ENCODE results near the gene SLC5A2. TPM values are rescaled to one million over a fixed set of nuclear protein-coding genes. Genes with fewer than 3 reads are reported as not detected.
A peak's percentile ranks its signal among the peaks of the same experiment; 100 is the strongest.
"Not testable (repeated sequence)": the region's sequence is repeated elsewhere in the genome, so short reads cannot be mapped to it uniquely, and the experiment has no call there.

The SLC5A2 gene
- total RNA-seq, 1 donor from 2014 or later, result not detected

DNA sequence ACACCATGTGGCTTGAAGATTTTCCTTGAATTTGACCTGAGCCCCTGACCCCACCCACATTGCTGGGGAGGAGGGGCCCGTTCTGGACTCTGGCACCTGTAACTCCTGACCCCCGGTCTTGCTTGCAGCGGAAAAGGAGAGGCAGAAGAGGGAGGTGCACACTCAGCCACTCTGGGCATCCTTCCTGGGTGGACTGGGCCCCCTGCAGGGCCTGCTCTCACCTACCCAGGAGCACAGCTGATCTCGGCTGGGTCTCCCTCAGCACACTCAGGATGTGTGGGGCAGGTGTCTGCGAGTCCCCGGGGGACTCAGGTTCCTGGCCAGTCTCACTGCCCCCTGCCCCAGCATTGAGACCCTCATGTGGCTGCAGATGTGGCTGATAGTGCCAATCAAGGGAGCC, 40.8 kb downstream of the SLC5A2 start:
- not testable (repeated sequence) for DNase-seq (ENCODE audit: low read depth)

DNA sequence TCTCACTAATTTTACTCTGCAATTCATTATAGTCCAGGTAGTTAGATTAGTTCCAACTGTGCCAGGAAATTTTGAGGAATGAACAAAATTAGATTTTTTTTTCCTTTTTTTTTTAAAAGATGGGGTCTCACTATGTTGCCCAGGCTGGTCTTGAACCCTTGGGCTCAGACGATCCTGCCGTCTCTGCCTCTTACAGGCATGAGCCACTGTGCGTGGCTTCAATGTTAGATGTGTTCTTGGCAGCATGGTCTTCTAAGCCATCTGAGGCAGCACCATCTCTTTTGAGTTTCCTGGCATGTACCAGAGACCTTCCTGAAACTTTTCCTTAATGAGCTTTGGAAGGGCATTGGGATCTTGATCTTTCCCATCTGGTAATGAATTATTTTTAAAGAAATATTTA, 42.2 kb downstream of the SLC5A2 start:
- no peak for DNase-seq (ENCODE audit: low read depth)

DNA sequence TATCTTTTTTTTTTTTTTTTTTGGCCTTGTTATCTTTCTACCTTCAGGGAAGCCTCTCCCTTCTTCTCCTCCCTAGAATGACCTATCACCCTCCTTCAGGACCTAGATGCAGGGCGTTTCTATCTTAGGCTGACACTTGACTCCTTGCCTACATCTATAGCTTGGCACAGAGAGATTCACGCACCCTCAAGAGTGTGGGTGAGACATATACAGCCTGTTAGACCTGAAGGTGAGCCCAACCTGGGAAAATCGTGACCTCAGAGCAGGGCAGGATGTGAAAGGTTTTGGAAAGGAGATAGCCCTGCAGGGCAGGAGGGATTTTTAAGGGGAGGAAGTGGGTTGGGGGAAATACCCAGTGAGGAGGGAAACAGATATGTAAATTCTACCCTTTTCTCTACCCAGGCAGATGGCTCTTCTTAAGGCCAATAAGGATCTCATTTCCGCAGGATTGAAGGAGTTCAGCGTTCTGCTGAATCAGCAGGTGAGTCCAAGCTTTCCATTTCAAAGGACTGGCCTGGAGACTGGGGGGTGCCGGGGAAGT, 44.9 kb downstream of the SLC5A2 start, which contains the start of gene AHSP:
Gene AHSP, plus strand, starts transcription at position 167 of the 541 bp plus-strand sequence. Its CDS starts 240 bp downstream, at position 407.
- no peak for DNase-seq (ENCODE audit: low read depth)

GRCh38 chr16:31528523-31529107, 45.7 kb downstream of the SLC5A2 start:
- no peak for DNase-seq (ENCODE audit: low read depth)

DNA sequence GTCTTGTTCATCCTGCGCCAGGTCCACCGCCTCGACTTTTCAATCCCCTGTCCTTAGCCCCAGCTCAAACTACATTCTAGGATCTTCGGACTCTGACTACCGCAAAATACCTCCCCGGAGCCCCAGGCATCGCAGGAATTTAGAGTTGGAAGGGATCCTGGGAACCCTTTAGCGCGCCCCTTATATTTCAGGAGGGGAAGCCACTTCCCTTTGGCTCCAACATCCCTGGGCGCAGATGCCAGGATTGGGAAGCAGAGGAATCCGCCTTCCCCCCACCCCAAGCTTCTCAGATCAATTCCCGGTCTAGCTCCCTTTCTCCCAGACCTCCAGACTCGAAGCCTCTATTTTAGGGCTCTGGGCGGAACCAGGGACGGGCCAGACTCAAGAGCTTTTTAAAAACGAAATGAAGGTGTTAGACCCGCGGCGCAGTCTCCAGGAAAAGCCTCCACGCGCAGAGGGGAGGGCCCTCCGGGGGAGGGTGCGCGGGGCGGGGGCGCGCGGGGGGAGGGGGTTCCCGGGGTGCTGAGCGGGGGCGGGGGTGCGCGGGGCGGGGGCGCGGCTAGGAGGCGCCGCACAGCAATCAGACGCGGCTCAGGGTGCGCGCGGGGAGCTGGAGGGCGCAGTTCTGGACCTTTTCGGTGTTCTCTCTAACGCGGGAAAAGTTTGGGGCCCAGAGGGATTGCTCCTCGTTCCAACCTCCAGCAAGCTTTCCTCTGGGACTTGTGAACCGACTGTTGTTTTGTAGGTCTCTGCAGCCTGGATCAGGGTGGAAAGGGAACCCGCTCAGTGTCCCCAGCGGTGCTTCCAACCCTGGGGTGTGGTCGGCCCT, 46.4 kb downstream of the SLC5A2 start:
- peak; percentile 12 for DNase-seq (ENCODE audit: low read depth)

GRCh38 chr16:31529937-31530312, 47.0 kb downstream of the SLC5A2 start:
- DNase-seq (ENCODE audit: low read depth), result no peak

GRCh38 chr16:31530405-31530804, 47.5 kb downstream of the SLC5A2 start:
- no peak for DNase-seq (ENCODE audit: low read depth)

DNA sequence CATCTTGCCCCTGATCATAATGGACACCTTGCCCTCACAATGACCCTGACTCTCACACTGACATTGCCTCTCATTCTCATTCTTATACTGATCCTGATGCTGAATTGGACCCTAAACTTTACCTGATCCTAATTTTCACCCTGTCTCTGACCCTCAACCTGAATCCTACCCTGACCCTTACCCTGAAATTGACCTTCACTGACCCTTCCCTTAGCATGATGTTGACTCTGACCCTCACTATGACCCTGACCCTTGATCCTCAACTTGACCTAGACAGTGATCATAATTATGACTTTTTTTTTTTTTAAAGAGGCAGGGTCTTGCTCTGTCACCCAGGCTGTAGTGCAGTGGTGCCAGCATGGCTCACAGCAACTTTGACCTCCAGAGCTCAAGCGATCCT, 48.2 kb downstream of the SLC5A2 start:
- no peak for DNase-seq (ENCODE audit: low read depth)

DNA sequence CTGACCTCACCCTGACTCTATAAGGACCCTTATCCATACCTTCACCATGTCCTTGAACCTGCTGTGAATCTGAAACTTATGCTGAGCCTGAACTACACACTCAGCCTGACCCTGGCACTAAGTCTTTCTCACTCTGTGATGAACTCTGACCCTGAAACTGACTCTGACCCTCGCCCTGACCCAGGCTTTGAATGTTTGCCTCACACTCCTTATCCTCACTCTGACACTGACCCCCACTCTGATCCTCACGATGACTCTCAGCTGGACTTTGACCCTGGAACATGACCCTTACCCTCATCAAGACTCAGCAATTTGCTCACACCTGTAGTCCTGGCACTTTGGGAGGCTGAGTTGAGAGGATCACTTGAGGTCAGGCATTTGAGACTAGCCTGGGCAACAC, 49.2 kb downstream of the SLC5A2 start:
- no peak for DNase-seq (ENCODE audit: low read depth)

GRCh38 chr16:31532896-31533295, 50.0 kb downstream of the SLC5A2 start:
- no peak for DNase-seq (ENCODE audit: low read depth)

- no peak for DNase-seq (ENCODE audit: low read depth)
Observed at GRCh38 chr16:31535737-31536136, 52.8 kb downstream of the SLC5A2 start.

DNA sequence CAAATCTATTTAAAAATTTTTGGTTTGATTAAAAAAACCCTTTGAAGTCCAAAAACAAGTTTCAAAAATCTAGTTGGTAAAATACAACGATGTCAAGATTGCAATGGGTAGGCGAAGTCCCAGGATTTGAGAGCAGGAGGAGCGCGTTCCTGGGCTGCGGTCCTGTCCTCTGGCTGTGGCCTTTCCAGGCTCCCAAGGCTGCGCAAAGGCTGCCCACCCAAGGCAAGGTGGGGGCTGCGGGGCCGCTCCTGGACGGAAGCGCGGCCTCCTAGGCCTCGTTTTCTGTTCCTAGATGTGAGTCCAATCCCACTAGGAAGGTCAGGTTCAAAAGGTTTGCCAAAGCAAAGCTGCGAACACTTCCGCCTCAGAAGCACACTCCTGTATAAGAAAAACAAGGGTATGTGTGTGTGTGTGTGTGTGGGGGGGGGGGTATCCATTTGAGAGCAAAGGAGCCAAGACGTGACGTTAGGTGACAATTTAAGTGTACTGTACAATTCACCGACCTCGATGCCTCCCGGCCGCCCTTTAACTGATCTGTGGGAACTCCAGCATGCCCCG, 54.0 kb downstream of the SLC5A2 start:
- DNase-seq (ENCODE audit: low read depth), result no peak

DNA sequence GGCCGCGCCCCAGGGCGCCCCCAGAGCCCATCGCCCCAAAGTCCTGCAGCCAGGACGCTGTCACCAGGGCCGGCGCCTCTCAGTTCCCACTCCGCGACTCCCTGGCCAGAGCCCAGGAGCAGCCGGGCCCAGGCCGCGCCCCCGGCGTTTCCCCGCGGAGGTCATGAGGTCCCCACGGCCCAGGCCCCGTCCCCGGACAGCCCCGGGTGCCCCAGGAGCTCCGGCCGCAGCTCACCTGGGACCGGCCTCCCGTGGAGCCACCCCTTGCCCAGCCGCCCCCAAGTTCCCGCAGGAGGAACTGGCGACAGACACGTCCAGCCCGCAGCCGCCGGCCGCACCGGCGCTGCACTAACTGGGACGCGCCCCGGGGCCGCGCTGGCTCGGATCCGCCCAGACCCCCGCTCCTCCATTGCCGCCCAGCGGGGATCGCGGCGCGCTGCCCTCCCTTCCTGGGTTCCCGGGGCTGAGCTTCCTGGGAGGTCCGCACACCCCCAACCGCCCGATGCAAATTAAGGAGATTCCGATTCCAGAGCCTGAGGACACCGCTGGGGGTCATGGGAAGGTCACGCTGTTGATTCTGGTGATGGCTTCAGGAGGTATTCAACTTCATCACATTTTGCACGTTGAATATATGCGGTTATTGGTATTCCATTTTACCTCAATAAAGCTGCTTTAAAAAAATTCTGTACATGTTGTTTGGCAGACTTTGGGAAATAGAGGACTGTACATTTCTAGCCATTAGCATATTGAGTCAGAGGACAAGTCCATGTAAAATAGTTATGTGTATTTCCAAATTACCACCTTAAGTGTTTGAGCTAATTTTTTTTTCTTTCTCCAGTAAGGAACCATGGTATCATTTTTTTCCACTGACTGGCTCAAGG, 54.7 kb downstream of the SLC5A2 start:
- DNase-seq (ENCODE audit: low read depth), result no peak

DNA sequence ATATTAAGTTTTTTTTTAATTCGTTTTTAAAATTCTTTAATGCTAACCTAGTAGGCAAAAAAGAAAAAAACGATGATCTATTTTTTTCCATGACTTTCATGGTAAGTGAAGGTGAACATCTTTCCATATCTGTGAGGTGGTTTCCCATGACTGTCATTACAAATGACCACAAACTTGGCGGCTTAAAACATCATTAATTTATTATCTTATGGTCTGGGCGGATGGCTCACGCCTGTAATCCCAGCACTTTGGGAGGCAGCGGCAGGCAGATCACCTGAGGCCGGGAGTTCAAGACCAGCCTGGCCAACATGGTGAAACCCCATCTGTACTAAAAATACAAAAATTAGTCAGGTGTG, 55.3 kb downstream of the SLC5A2 start:
- DNase-seq (ENCODE audit: low read depth), result not testable (repeated sequence)

DNA sequence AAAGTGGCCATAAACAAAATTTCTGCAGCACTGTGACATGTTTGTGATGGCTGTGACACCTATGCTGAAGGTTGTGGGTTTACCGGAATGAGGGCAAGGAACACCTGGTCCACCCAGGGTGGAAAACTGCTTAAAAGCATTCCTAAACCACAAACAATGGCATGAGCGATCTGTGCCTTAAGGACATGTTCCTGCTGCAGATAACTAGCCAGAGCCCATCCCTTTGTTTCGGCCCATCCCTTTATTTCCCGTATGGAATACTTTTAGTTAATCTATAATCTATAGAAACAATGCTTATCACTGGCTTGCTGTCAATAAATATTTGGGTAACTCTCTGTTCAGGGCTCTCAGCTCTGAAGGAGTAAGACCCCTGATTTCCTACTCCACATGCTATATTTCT, 56.8 kb downstream of the SLC5A2 start:
- DNase-seq (ENCODE audit: low read depth), result not testable (repeated sequence)

Other genes starting within 250 kb of the SLC5A2 start
- gene ITGAM, start 223.1 kb upstream of the SLC5A2 start, total RNA-seq, result 0.13 and 0.62 TPM in 2 replicates
- gene ITGAX, start 127.9 kb upstream of the SLC5A2 start, total RNA-seq, result 0.40 TPM in 1 of 2 replicates, not detected in the other
- gene ITGAD, start 89.8 kb upstream of the SLC5A2 start, total RNA-seq, result not detected in 2 replicates
- 68.6 and 227 TPM in 2 replicates for gene COX6A2, start 54.8 kb upstream of the SLC5A2 start, total RNA-seq
- gene ZNF843, start 40.3 kb upstream of the SLC5A2 start, total RNA-seq, result 1.8 and 2.2 TPM in 2 replicates
- gene ARMC5, start 23.6 kb upstream of the SLC5A2 start, total RNA-seq, result 17.2 and 21.5 TPM in 2 replicates
- 25.4 and 44.5 TPM in 2 replicates for gene TGFB1I1, start 11.0 kb upstream of the SLC5A2 start, total RNA-seq
- gene RUSF1, start 25.3 kb downstream of the SLC5A2 start, total RNA-seq, result 52.6 and 58.9 TPM in 2 replicates
- gene AHSP, start 44.8 kb downstream of the SLC5A2 start, total RNA-seq, result not detected in 2 replicates

Data from myocyte (in vitro differentiated cells).